Astrocyte (in vitro differentiated cells and primary cell): ENCODE measurements around the gene NT5C1A. TPM values are rescaled to one million over a fixed set of nuclear protein-coding genes. Genes with fewer than 3 reads are reported as not detected.

Experiments
- DNase-seq: peaks from one replicate; pipeline ENCODE4 v3.0.0-alpha.2; 2010; ENCODE audit warnings: low read depth
- FAIRE-seq: peaks from 2 replicates; lab custom pipeline; 2011; peaks lifted over from hg19 to GRCh38; lab: Jason Lieb, UNC
- H2AFZ ChIP-seq: 2 replicates; pipeline ENCODE4 v1.6.0; 2012; ENCODE audit warnings: low read depth, low read length, inconsistent platforms
- H3K27ac ChIP-seq: 2 replicates; pipeline ENCODE4 v1.5.1; 2011; ENCODE audit warnings: low read depth, low read length, inconsistent platforms
- H3K27me3 ChIP-seq: 2 replicates; pipeline ENCODE4 v1.6.0; 2011; ENCODE audit warnings: low read length, inconsistent platforms; ENCODE audit not compliant: insufficient read depth
- H3K36me3 ChIP-seq: 2 replicates; pipeline ENCODE4 v1.5.1; 2011; ENCODE audit warnings: low read length, inconsistent platforms; ENCODE audit not compliant: insufficient read depth
- H3K4me1 ChIP-seq: 2 replicates; pipeline ENCODE4 v1.5.1; 2011; ENCODE audit warnings: low read length, inconsistent platforms; ENCODE audit not compliant: insufficient read depth
- H3K4me2 ChIP-seq: 2 replicates; pipeline ENCODE4 v1.6.0; 2012; ENCODE audit warnings: low read length, inconsistent platforms
- H3K4me3 ChIP-seq: 2 replicates; pipeline ENCODE4 v1.5.1; 2011; ENCODE audit warnings: low read depth, mild to moderate bottlenecking, low read length, inconsistent platforms; ENCODE audit not compliant: insufficient read depth
- H3K79me2 ChIP-seq: 2 replicates; pipeline ENCODE4 v1.6.0; 2012; ENCODE audit warnings: mild to moderate bottlenecking, low read length, inconsistent platforms; ENCODE audit not compliant: insufficient read depth
- H3K9ac ChIP-seq: 2 replicates; pipeline ENCODE4 v1.6.0; 2012; ENCODE audit warnings: mild to moderate bottlenecking, low read length, inconsistent platforms
- H3K9me3 ChIP-seq: 2 replicates; pipeline ENCODE4 v1.5.1; 2012; ENCODE audit warnings: low read depth, mild to moderate bottlenecking, low read length, inconsistent platforms; ENCODE audit not compliant: insufficient read depth
- H4K20me1 ChIP-seq: 2 replicates; pipeline ENCODE4 v1.6.0; 2012; ENCODE audit warnings: low read length, inconsistent platforms; ENCODE audit not compliant: insufficient read depth
- H3K27ac Mint-ChIP-seq: one replicate; pipeline ENCODE4 v1.8.0; 2021; ENCODE audit warnings: mild to moderate bottlenecking, mixed read lengths; ENCODE audit not compliant: unreplicated experiment
- H3K27me3 Mint-ChIP-seq: one replicate; pipeline ENCODE4 v1.8.0; 2021; ENCODE audit warnings: low read depth, mixed read lengths; ENCODE audit not compliant: unreplicated experiment
- H3K36me3 Mint-ChIP-seq: one replicate; pipeline ENCODE4 v1.8.0; 2021; ENCODE audit warnings: low read depth, mixed read lengths; ENCODE audit not compliant: unreplicated experiment
- H3K4me1 Mint-ChIP-seq: one replicate; pipeline ENCODE4 v1.8.0; 2021; ENCODE audit warnings: low read depth, mixed read lengths; ENCODE audit not compliant: unreplicated experiment
- H3K4me3 Mint-ChIP-seq: one replicate; pipeline ENCODE4 v1.8.0; 2021; ENCODE audit warnings: mild to moderate bottlenecking, moderate library complexity, mixed read lengths; ENCODE audit not compliant: unreplicated experiment
- H3K9me3 Mint-ChIP-seq: one replicate; pipeline ENCODE4 v1.8.0; 2021; ENCODE audit warnings: mild to moderate bottlenecking, mixed read lengths; ENCODE audit not compliant: unreplicated experiment
- EZH2 ChIP-seq: IDR thresholded peaks from 2 replicates; pipeline ENCODE4 v1.6.1; 2012; ENCODE audit warnings: mild to moderate bottlenecking, low read length, inconsistent platforms; ENCODE audit not compliant: insufficient read depth
- total RNA-seq: library from RNA; stranded (reverse); gene quantifications from 2 replicates; pipeline ENCODE4 v1.2.1, GENCODE V29; 2021
- TF ChIP-seq, protein P1 (sequence below): IDR thresholded peaks from 2 replicates; pipeline ENCODE4 v1.5.1; 2011; ENCODE audit warnings: low read depth, mild to moderate bottlenecking, inconsistent platforms, low read length, moderate library complexity; ENCODE audit not compliant: insufficient read depth

Gene NT5C1A
- total RNA-seq, 1 donor from 2014 or later, result 0.20 TPM

DNA sequence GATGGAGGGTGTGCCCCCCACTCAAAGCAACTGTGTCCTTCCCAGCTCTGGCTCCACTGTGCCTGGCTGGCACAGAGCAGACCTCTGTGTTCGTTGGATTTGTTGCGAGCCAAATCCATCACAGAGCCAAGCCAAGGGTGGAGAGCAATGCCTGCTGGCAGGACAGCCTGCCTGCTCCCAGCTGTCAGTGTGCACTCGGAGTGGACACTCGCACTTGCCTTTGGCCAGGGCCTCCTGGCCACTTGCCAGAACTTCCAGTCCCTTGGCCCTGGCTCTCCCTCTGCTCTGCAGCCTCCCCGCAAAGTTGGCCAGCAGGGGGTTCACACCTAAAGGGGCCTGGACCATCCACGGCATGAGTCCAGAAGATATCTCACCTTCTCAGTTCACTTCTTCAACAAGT, 48.9 kb downstream of the NT5C1A start:
- H3K27ac ChIP-seq, result no peak overlapping the region
- no peak overlapping the region for H3K9ac ChIP-seq
- no peak overlapping the region for H3K4me3 ChIP-seq
- Mint-ChIP-seq H3K4me3 (no peak overlapping the region), H3K9me3 (peaks cover 4% of the 10 kb centered on the region), H3K4me1 (peaks cover 12% of the 10 kb centered on the region), H3K36me3 (peaks cover 6% of the 10 kb centered on the region), H3K27ac (no peak overlapping the region), H3K27me3 (peaks cover 27% of the 10 kb centered on the region)
- no peak for DNase-seq
- no peak for FAIRE-seq
- H3K79me2 ChIP-seq, result no peaks in the 10 kb centered on the region
- no peaks in the 10 kb centered on the region for H3K4me1 ChIP-seq
- no peak overlapping the region for H2AFZ ChIP-seq
- no peak overlapping the region for H3K4me2 ChIP-seq
- H4K20me1 ChIP-seq, result no peaks in the 10 kb centered on the region
- no peaks in the 10 kb centered on the region for H3K9me3 ChIP-seq
- H3K36me3 ChIP-seq, result no peaks in the 10 kb centered on the region
- TF ChIP-seq, protein P1, sequence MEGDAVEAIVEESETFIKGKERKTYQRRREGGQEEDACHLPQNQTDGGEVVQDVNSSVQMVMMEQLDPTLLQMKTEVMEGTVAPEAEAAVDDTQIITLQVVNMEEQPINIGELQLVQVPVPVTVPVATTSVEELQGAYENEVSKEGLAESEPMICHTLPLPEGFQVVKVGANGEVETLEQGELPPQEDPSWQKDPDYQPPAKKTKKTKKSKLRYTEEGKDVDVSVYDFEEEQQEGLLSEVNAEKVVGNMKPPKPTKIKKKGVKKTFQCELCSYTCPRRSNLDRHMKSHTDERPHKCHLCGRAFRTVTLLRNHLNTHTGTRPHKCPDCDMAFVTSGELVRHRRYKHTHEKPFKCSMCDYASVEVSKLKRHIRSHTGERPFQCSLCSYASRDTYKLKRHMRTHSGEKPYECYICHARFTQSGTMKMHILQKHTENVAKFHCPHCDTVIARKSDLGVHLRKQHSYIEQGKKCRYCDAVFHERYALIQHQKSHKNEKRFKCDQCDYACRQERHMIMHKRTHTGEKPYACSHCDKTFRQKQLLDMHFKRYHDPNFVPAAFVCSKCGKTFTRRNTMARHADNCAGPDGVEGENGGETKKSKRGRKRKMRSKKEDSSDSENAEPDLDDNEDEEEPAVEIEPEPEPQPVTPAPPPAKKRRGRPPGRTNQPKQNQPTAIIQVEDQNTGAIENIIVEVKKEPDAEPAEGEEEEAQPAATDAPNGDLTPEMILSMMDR, result no peak
- no peak for TF ChIP-seq EZH2
- peaks cover 24% of the 10 kb centered on the region for H3K27me3 ChIP-seq

- Histone ChIP-seq H3K4me2 (no peak overlapping the region), H3K4me3 (no peak overlapping the region), H2AFZ (no peak overlapping the region), H3K9me3 (no peaks in the 10 kb centered on the region), H3K4me1 (no peaks in the 10 kb centered on the region), H3K79me2 (no peaks in the 10 kb centered on the region), H3K27me3 (peaks cover 18% of the 10 kb centered on the region), H3K9ac (no peak overlapping the region), H3K27ac (no peak overlapping the region), H3K36me3 (no peaks in the 10 kb centered on the region), H4K20me1 (no peaks in the 10 kb centered on the region)
- TF ChIP-seq EZH2, result no peak
- TF ChIP-seq, protein P1, result no peak
- H3K36me3 Mint-ChIP-seq, result peaks cover 6% of the 10 kb centered on the region
- H3K27me3 Mint-ChIP-seq, result peaks cover 26% of the 10 kb centered on the region
- DNase-seq (no peak), FAIRE-seq (no peak)
- peaks cover 12% of the 10 kb centered on the region for H3K4me1 Mint-ChIP-seq
- peaks cover 6% of the 10 kb centered on the region for H3K9me3 Mint-ChIP-seq
- H3K4me3 Mint-ChIP-seq, result no peak overlapping the region
- no peak overlapping the region for H3K27ac Mint-ChIP-seq
These were observed 49.5 kb downstream of the NT5C1A start for GRCh38 chr1:39622427-39622826.

GRCh38 chr1:39620659-39621165, 51.2 kb downstream of the NT5C1A start:
- H3K36me3 ChIP-seq, result no peaks in the 10 kb centered on the region
- Mint-ChIP-seq H3K27me3 (peaks cover 24% of the 10 kb centered on the region), H3K4me3 (no peak overlapping the region), H3K36me3 (no peaks in the 10 kb centered on the region), H3K9me3 (peaks cover 6% of the 10 kb centered on the region), H3K27ac (no peak overlapping the region), H3K4me1 (peaks cover 11% of the 10 kb centered on the region)
- no peaks in the 10 kb centered on the region for H3K9me3 ChIP-seq
- no peak overlapping the region for H3K9ac ChIP-seq
- DNase-seq, result no peak
- no peak overlapping the region for H2AFZ ChIP-seq
- no peaks in the 10 kb centered on the region for H3K4me1 ChIP-seq
- no peak overlapping the region for H3K27ac ChIP-seq
- FAIRE-seq, result no peak
- H3K4me3 ChIP-seq, result no peak overlapping the region
- no peaks in the 10 kb centered on the region for H3K79me2 ChIP-seq
- no peak overlapping the region for H3K4me2 ChIP-seq
- H3K27me3 ChIP-seq, result peaks cover 14% of the 10 kb centered on the region
- TF ChIP-seq, protein P1, result no peak
- no peak for TF ChIP-seq EZH2
- no peaks in the 10 kb centered on the region for H4K20me1 ChIP-seq
